ENCODE measurements around the gene DDX24. TPM values are rescaled to one million over a fixed set of nuclear protein-coding genes. Genes with fewer than 3 reads are reported as not detected.

Gene DDX24
- total RNA-seq, 1 donor: 130 TPM

- H3K4me3 ChIP-seq (ENCODE audit: low read depth, low read length): no peak overlapping the region
- DNase-seq (ENCODE audit: low read depth): no peak
- TF ChIP-seq CTCF (IDR thresholded peaks at IDR 0.05; ENCODE audit: insufficient read depth, low read length): no peak
These were observed 40.5 kb upstream of the DDX24 start for GRCh38 chr14:94121485-94121884.

- H3K4me3 ChIP-seq (ENCODE audit: low read depth, low read length): no peak overlapping the region
- DNase-seq (ENCODE audit: low read depth): peak; percentile 83
- TF ChIP-seq CTCF (IDR thresholded peaks at IDR 0.05; ENCODE audit: insufficient read depth, low read length): no peak
These were observed 39.8 kb upstream of the DDX24 start for GRCh38 chr14:94120667-94121340.

GRCh38 chr14:94119071-94119470 is 38.1 kb upstream of the DDX24 start:
- H3K4me3 ChIP-seq (ENCODE audit: low read depth, low read length): no peak overlapping the region
- no peak for TF ChIP-seq CTCF (IDR thresholded peaks at IDR 0.05; ENCODE audit: insufficient read depth, low read length)
- DNase-seq (ENCODE audit: low read depth): no peak

- TF ChIP-seq CTCF (IDR thresholded peaks at IDR 0.05; ENCODE audit: insufficient read depth, low read length): no peak
- DNase-seq (ENCODE audit: low read depth): no peak
- no peak overlapping the region for H3K4me3 ChIP-seq (ENCODE audit: low read depth, low read length)
These were observed 36.9 kb upstream of the DDX24 start for GRCh38 chr14:94117856-94118255.

GRCh38 chr14:94116701-94117100 is 35.7 kb upstream of the DDX24 start:
- no peak for TF ChIP-seq CTCF (IDR thresholded peaks at IDR 0.05; ENCODE audit: insufficient read depth, low read length)
- no peak for DNase-seq (ENCODE audit: low read depth)

GRCh38 chr14:94115631-94116030 is 34.6 kb upstream of the DDX24 start:
- TF ChIP-seq CTCF (IDR thresholded peaks at IDR 0.05; ENCODE audit: insufficient read depth, low read length): no peak

More at GRCh38 chr14:94116701-94117100, 35.7 kb upstream of the DDX24 start:
- H3K4me3 ChIP-seq (ENCODE audit: low read depth, low read length): no peak overlapping the region

More at GRCh38 chr14:94115631-94116030, 34.6 kb upstream of the DDX24 start:
- no peak for DNase-seq (ENCODE audit: low read depth)
- H3K4me3 ChIP-seq (ENCODE audit: low read depth, low read length): no peak overlapping the region

Measured in fibroblast of the aortic adventitia (primary cell).